BJ (cell line): Measurements from ENCODE around the gene PHLPP1. TPM values are rescaled to one million over a fixed set of nuclear protein-coding genes. Genes with fewer than 3 reads are reported as not detected.
"Not testable (repeated sequence)": the region's sequence is repeated elsewhere in the genome, so short reads cannot be mapped to it uniquely, and the experiment has no call there.

ENCODE experiments used
- CTCF ChIA-PET: fragments of 350-600 bp; formaldehyde crosslinking; extraction: SDS; loops from one replicate; lab custom pipeline; 2021; ENCODE audit warnings: antibody characterized with exemption, inconsistent platforms; lab: Yijun Ruan, JAX
- POLR2A ChIA-PET: fragments of 300-600 bp; sonication (Branson Sonifier 250); formaldehyde crosslinking; extraction: SDS; loops from one replicate; lab custom pipeline; 2021; ENCODE audit warnings: antibody characterized with exemption; lab: Charles Lee
- DNase-seq: peaks from one replicate; pipeline ENCODE4 v3.0.0-alpha.2; 2011; ENCODE audit warnings: low read depth
- H3K27me3 ChIP-seq: 2 replicates; pipeline ENCODE4 v1.6.0; 2011; ENCODE audit warnings: low read length; ENCODE audit not compliant: control insufficient read depth, insufficient read depth
- H3K36me3 ChIP-seq: 2 replicates; pipeline ENCODE4 v1.5.1; 2011; ENCODE audit warnings: low read length; ENCODE audit not compliant: control insufficient read depth, insufficient read depth
- H3K4me3 ChIP-seq: 2 replicates; pipeline ENCODE4 v1.5.1; 2011; ENCODE audit warnings: low read depth, mild to moderate bottlenecking, control low read depth, low read length
- CTCF ChIP-seq: IDR thresholded peaks from 2 replicates; pipeline ENCODE4 v1.5.1; 2011; ENCODE audit warnings: low read depth, mild to moderate bottlenecking, control low read depth, inconsistent platforms, low read length, moderate library complexity; ENCODE audit not compliant: insufficient read depth
- polyA plus RNA-seq: library from polyadenylated mRNA; depleted of rRNA; stranded (reverse); fragments of >200 nt; gene quantifications from 2 replicates; pipeline ENCODE4 v1.2.3, GENCODE V29; 2011

Gene PHLPP1
- polyA plus RNA-seq, 1 experiment: 4.0 TPM

GRCh38 chr18:62899534-62899933, 184.2 kb downstream of the PHLPP1 start:
- ChIA-PET POLR2A (no interaction called here), CTCF (no interaction called here)
- H3K27me3 ChIP-seq: no peaks in the 10 kb centered on the region
- no peak for DNase-seq
- H3K4me3 ChIP-seq: no peak overlapping the region
- no peaks in the 10 kb centered on the region for H3K36me3 ChIP-seq
- TF ChIP-seq CTCF: no peak

- Histone ChIP-seq H3K27me3 (no peaks in the 10 kb centered on the region), H3K36me3 (no peaks in the 10 kb centered on the region), H3K4me3 (no peak overlapping the region)
- TF ChIP-seq CTCF: no peak
- ChIA-PET CTCF (no interaction called here), POLR2A (no interaction called here)
- no peak for DNase-seq
Observed at GRCh38 chr18:62900132-62900883, 185.0 kb downstream of the PHLPP1 start.

GRCh38 chr18:62902776-62903175, 187.4 kb downstream of the PHLPP1 start:
- no peak for DNase-seq
- Histone ChIP-seq H3K4me3 (no peak overlapping the region), H3K27me3 (no peaks in the 10 kb centered on the region), H3K36me3 (no peaks in the 10 kb centered on the region)
- POLR2A ChIA-PET: no interaction called here
- CTCF ChIA-PET: no interaction called here
- TF ChIP-seq CTCF: no peak

- H3K4me3 ChIP-seq: no peak overlapping the region
- TF ChIP-seq CTCF: no peak
- ChIA-PET CTCF (no interaction called here), POLR2A (no interaction called here)
- H3K27me3 ChIP-seq: no peaks in the 10 kb centered on the region
- no peak for DNase-seq
- no peaks in the 10 kb centered on the region for H3K36me3 ChIP-seq
Observed at GRCh38 chr18:62904396-62905285, 189.3 kb downstream of the PHLPP1 start.

GRCh38 chr18:62912885-62913284, 197.5 kb downstream of the PHLPP1 start:
- no peak for DNase-seq
- POLR2A ChIA-PET: no interaction called here
- no peak overlapping the region for H3K4me3 ChIP-seq
- H3K36me3 ChIP-seq: no peaks in the 10 kb centered on the region
- CTCF ChIA-PET: no interaction called here
- no peaks in the 10 kb centered on the region for H3K27me3 ChIP-seq
- no peak for TF ChIP-seq CTCF

GRCh38 chr18:62913824-62914223, 198.5 kb downstream of the PHLPP1 start:
- DNase-seq, H3K36me3 ChIP-seq, POLR2A ChIA-PET, H3K27me3 ChIP-seq, CTCF ChIA-PET, H3K4me3 ChIP-seq: not testable (repeated sequence)
